HS-27A (cell line): ENCODE measurements around the gene ATP1A4.

Experiments
- DNase-seq: peaks from one replicate; pipeline ENCODE4 v3.0.0-alpha.2; 2012; ENCODE audit warnings: low read depth, missing footprints

The ATP1A4 gene

DNA sequence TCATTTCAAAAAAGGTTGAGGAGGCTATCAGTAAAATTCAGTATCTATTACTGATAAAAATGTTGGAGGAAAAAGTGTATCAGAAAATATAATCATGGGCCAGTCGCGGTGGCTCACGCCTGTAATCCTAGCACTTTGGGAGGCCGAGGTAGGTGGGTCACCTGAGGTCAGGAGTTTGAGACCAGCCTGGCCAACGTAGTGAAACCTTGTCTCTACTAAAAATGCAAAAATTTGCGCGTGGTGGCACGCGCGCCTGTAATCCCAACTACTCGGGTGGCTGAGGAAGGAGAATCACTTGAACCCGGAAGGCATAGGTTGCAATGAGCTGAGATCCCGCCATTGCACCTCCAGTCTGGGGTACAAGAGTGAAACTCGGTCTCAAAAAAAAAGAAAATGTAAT, 5.3 kb upstream of the ATP1A4 start:
- DNase-seq, result no peak

DNA sequence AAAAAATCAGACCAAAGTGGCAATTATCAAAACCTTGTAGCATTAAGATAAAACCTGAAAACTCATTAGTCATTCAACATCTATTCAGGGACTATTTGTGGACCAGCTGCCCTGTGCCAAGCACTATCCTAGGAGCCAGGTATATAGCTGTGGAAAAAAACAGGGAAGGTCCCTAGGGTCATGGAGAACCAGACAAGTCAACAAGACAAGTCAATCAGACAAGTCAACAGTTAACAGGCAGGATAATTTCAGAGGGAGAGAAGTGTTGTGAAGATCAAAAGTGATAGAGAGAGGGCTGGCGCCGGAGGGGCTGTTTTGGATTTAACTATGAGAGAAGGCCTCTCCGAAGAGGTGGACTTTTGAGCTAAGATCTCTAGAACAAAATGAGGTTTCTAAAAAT, 3.3 kb upstream of the ATP1A4 start:
- no peak for DNase-seq

DNA sequence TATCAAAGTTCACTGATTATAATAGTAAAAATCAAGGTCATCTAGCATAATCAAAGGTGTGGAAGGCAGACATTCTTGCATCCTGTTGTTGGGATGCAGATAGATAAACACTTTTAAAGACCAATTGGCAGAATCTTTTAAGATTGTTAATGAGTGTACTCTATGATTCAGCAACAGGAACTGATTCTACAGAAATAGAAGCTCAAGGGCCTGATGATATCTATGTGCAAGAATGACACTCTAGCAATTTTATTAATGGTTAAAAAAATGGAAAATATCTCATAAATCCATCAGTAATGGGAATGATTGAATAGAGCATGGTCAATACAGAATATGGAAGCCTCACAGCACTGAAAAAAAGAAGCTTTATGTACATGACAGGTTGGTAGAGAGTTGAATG, 2.2 kb upstream of the ATP1A4 start:
- DNase-seq, result no peak

DNA sequence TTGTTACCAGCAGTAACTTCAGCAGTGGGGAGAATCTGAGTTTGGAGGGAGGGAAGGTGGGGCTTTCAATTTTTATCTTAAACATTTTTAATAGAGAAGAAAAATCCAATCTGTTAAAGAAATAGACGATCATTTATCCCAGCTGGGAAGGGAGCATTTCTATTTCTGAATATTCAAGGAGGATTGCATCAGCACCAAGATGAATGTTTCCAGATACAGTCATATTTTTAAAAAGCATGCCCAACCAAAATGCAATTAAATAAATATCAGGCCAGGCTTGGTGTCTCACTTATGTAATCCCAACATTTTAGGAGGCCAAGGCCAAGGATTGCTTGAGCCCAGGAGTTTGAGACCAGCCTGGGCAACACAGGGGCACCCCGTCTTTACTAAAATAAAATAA, 1.7 kb upstream of the ATP1A4 start:
- DNase-seq, result no peak

DNA sequence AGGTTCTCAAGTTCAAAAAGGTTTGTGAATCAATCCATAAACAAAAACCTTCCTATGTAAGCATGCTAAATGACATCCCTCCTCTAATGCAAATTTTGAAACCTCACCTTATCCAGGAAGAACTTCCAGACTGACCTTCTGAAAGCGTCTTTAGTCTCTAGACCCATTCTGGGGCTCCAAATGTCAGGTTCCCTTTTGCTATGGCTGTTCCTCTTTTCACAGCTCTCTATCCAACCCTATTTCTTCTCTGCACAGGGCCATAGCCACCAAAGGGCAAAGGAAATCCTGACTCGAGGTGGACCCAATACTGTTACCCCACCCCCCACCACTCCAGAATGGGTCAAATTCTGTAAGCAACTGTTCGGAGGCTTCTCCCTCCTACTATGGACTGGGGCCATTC, 3.4 kb downstream of the ATP1A4 start:
- no peak for DNase-seq

DNA sequence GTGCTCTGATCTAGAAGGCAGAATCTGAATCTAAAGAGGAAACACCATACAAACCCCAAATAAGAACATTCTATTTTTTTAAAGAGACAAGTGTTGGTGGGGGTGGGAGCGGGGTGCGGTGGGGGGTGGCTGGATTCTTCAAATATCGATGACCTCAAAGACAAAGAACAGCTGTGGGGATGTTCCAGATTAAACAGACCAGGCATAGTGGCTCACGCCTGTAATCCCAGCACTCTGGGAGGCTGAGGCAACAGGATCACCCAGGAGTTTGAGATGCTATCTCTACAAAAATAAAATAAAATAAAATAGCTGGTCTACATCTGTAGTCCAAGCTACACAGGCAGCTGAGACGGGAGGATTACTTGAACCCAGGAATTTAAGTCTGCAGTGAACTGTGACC, 5.0 kb downstream of the ATP1A4 start:
- DNase-seq, result no peak

DNA sequence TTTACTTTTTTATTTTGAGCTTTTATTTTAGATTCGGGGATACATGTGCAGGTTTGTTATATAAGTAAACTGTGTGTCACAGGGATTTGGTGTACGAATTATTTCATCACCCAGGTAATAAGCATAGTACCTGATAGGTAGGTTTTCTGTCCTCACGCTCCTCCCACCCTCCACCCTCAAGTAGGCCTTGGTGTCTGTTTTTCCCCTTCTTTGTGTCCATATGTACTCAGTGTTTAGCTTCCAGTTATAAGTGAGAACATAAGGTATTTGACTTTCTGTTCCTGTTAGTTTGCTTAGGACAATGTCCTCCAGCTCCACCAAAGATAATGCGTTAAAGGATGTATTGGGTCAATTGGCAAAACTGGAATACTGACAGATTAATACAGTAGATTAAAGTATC, 5.8 kb downstream of the ATP1A4 start:
- DNase-seq, result no peak

DNA sequence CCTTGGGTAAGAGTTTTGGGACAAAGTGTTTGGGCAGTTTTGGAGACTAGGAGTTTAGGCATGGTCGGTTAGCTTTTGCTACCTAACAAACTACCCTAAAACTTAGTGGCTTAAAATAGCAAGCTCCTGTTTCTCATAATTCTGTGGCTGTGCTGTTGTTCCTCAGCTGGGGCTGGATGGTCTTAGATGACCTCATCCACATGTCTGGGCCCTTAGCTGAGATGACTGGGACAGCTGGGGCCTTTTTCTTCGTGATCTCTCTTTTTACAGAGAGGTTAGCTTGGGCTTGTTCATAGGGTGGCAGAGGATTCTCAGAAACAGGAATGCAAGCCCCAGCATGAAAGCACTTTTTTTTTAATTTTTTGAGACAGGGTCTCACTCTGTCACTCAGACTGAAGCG, 6.6 kb downstream of the ATP1A4 start:
- DNase-seq, result no peak

DNA sequence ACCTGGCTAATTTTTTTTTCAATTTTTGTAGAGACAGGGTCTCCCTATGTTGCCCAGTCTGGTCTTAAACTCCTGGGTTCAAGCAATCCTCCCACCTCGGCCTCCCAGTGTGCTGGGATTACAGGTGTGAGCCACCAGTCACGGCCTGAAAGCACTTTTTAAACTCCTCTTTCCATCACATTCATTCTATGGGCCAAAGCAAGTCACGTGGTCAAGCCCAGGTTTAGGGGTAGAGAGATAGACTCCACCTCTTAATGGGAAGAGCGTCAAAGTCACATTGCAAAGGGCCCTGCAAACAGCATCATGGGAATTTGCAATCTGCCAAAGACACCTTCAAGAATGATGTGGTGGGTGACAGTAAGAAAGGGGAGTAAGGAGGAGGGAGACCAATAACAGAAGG, 7.1 kb downstream of the ATP1A4 start:
- DNase-seq, result no peak

DNA sequence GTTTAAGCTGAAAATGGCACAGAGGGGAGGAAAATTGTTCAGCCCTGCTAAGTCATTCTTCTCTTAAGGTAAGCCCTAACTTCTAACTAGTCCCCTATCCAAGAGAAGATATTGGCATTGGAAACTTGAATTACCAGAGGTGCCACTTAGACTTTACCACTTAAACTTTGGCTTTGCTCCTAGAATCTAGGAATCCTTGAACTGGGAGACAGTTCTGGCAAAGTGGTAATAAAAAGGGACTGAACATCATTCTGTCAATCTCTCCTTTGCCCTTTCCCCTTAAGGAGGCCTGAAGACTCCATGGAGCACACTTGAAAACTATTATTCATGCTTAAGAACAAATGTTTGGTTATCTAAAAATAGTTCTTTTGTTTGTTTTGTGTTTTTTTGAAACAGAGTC, 8.4 kb downstream of the ATP1A4 start:
- DNase-seq, result no peak

DNA sequence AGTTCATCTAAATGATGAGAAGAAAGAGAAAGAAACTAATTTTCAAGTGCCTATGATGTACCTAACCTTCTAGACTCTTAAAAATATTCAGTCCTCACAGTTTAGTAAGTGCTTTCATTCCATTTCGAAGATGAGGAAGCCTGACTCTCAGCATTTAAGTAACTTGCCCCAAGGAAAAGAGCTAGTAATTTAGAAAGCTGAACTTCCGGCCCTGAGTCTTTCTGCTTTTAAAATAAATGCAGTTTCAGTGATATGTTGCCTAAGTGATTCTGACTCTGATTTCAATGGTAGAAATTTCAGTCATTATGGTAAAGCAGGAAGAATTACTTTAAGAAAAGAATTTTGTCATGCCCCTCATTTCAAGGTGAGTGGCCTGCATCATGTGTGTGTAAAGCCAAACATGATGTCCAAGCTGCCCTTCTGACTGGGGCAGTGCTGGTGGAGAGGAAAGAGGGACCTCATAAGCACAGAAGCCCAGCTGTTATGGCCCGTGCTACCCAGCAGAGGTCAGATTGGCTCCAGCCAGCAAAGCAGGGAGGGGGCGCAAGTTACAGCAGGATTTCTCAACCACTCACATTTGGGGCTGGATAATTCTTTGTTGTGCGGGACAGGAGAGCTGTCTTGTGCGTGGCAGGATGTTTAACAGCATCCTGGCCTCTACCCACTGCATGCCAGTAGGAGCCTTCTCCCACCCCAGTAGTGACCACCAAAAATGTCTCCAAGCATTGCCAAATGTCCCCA, 10.7 kb downstream of the ATP1A4 start:
- DNase-seq, result no peak

DNA sequence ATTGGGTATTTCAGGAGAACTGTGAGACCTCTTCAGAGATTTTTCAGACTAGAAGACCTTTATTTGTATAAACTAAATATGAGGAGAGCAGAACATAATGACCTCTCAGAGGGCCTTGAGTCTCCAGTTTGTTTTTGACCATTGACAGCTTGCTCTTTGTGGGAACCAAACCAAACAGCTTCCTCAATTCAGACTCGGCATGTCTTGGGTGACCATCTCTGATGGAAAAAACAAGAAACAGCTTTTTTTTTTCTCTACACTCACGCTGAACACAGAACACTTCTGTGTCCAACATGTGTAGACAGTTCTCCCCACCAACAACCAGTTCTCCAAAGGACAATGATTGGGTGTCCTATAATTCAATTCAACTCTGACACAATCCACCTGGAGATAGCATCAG, 11.5 kb downstream of the ATP1A4 start:
- no peak for DNase-seq

DNA sequence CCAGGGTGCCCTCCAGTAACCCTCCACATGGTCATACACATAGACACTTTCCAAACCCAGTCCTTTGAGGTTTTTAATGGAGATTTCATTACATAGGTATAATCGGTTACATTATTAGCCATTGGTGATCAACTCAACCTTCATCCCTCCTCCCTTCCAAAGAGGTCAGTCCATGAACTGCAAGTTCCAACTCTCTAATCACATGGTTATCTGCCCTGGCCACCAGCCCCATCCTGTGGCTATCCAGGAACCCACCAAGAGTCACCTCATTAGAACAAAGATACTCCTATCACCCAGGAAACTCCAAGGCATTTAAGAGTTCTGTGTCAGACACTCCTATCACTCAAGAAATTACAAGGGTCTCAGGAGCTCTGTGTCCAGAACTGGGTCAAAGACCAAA, 12.2 kb downstream of the ATP1A4 start:
- DNase-seq, result no peak

DNA sequence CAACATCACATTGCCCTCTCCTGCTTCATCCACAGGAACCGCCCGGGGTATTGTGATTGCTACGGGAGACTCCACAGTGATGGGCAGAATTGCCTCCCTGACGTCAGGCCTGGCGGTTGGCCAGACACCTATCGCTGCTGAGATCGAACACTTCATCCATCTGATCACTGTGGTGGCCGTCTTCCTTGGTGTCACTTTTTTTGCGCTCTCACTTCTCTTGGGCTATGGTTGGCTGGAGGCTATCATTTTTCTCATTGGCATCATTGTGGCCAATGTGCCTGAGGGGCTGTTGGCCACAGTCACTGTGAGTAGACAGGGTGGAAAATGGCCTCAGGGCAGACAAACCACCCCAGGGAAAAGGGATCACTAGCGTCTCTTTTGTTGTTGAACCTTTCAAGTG, 12.7 kb downstream of the ATP1A4 start:
- DNase-seq, result no peak

DNA sequence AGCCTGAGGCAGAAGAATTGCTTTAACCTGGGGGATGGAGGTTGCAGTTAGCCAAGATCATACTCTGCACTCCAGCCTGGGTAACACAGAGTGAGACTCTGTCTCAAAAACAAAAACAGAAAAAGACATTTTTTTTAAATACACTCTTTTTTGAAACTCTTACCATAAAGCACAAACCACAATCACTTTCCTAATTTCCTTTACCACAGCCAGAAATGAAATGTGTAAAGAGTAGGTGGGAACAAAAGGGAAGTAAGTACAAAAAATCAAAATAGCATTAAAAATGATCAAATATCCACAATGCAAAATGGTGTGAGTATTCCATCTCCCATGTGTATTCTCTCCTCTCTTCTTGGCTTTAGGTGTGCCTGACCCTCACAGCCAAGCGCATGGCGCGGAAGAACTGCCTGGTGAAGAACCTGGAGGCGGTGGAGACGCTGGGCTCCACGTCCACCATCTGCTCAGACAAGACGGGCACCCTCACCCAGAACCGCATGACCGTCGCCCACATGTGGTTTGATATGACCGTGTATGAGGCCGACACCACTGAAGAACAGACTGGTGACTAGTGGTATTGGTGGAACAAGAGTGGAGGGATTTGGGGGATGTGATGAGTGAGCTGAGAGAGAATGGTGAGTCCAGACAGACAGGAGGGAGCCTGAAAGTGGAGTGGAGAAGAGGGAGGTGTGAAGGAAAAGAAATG, 14.9 kb downstream of the ATP1A4 start:
- no peak for DNase-seq

DNA sequence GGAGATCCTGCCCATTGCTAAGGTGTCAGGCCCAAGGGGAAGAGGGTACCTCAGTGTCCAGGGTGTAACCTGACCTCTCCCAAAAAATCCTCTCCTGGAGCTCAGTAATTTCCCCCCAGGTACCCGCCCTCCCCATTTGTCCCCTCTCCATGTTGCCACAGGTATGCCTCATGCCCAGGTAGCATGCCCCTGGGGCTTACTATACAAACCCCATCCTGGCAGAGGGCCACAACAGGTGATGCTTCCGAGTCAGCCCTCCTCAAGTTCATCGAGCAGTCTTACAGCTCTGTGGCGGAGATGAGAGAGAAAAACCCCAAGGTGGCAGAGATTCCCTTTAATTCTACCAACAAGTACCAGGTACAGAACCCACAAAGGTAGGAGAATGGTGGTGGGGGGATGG, 15.7 kb downstream of the ATP1A4 start:
- no peak for DNase-seq

DNA sequence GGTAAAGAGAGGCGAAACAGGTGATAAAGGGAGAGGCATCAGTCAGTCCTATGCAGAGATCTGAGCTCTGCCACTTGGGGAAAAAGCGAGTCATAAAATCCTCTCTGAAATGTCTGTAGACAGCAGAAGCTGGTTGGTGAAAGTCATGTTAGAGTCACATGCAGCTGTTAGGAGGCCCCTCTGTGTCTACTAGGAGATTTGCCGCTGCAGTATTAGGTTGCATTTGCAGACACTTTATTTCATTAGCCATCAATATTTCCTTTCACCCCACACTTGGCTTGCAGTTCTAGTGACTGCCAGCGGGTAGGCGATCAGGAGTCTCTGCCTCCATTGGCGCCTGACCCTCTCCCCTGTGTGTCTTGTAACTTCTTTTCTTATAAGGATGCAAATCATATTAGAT, 16.2 kb downstream of the ATP1A4 start:
- no peak for DNase-seq

DNA sequence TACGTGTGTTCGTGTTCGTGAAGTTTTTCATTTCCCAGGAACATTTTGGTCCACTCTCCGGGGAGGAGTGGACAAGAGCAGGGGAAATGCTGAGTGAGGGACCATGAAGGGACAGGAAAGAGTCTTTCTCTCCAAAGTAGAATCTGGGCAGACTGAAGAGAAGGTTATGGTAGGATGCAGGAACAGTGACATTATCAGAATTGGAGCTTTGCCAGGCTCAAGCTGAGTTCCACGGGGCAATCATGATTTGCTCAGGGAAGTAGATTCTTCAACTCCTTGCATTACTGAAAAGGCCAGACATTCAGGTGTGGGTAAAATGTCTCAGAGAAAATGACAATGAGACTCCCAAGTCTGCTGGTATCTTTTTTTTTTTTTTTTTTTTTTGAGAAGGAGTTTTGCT, 16.6 kb downstream of the ATP1A4 start:
- DNase-seq, result no peak

DNA sequence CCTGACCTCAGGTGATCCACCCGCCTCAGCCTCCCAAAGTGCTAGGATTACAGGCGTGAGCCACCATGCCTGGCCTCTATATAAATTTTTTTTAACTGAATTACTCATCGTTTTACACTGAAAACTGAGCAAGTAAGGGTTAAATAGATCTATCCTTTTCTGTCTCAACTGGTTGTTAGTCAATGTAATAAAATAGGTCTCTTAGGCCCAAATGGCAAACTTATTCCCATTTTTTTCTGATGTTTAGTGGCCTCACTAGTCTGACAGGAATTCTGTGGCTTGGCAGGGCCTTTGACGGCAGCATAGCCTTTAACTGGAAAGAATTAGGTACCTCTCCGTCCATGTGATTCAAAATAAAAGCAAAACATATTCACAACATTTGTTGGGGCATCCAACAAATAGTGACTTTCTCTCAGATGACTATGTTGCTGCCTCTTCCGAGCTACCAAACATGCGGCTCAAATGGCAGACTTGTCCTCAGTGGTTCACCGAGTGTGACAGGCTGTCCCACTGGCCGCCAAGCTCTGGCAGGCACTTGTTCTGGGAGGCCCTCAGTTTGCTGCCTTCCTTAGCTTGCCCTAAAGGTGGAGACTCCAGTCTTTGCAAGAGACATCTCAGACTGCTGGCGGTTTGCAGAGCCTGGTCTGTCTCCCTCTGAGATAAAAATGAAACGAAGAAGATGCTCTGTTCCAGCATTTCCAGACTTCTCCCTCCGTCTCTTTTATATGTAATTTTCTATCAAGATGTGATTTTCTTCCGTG, 17.4 kb downstream of the ATP1A4 start:
- DNase-seq, result no peak

DNA sequence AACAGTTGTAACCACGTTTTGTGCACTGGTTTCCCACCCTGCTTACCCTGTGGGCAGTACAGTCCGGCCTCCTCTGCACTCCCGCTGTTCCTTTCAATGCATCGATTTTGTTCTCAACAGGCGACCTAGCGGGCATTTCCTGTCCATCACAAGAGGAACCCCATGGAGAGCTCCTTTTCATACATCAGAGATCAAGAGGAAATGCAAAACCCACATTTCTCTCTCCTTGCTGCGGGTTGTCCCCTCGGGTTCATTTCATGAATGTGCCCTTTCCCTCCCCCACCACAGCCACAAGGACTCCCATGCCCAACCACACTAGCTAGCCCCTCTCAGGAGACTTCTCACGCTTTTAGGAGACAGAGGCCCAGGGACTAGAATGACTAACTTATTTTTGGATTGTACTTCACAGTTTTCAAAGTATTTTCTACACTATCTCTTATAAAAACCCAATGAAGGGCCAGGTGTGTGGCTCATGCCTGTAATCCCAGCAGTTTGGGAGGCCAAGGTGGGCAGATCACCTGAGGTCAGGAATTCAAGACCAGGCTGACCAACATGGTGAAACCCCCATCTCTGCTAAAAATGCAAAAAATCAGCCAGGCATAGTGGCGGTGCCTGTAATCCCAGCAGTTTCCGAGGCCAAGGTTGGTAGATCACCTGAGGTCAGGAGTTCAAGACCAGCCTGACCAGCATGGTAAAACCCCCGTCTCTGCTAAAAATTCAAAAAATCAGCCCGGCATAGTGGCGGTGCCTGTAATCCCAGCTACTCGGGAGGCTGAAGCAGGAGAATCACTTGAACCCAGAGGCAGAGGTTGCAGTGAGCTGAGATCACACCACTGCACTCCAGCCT, 18.4 kb downstream of the ATP1A4 start:
- DNase-seq, result no peak

DNA sequence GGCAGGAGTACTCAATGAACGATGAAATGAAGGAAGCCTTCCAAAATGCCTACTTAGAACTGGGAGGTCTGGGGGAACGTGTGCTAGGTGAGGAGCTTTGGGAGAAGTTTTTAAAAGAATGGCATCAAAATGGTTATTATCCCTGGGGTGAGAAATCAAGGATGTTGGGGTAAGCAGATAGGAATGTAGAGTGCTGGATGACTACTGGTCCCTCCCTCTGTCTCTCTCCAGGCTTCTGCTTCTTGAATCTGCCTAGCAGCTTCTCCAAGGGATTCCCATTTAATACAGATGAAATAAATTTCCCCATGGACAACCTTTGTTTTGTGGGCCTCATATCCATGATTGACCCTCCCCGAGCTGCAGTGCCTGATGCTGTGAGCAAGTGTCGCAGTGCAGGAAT, 20.0 kb downstream of the ATP1A4 start:
- no peak for DNase-seq

DNA sequence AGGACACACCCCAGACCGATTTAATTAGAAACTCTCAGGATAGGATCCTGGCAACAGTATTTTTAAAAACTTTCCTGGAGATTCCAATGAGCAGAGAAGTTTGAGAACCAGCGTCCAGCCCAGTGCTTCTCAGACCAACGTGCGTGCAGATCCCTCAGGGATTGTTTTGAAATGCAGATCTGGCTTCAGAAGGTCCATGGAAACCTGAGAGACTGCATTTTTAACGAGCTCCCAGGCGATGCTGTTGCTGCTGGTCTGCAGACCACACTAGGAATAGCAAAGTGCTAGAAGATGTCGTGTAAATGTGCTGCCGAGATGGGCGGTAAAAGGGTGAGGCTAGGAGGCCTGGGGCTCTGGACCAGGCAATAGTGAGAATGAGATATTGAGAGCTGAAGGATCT, 20.6 kb downstream of the ATP1A4 start:
- DNase-seq, result no peak
